ENCODE measurements around the gene GSTCD.

DNA sequence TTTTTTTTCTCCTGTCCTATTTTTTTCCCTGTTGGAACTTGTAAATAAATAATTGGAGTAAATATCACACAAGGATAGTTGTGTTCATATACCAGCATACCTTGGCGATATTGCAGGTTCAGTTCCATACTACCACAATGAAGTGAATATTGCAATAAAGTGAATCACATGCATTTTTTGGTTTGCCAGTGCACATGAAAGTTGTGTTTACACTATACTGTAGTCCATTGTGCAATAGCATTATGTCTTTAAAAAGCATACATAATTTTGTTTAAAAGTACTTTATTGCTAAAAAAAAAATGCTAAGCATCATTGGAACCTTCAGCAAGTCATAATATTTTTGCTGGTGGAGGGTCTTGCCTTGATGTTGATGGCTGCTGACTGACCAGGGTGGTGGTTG is 88.6 kb downstream of the GSTCD start:
- TF ChIP-seq ZC3H10 (CRISPR knock-in tag; IDR thresholded peaks at IDR 0.05) = no peak
- no peak for TF ChIP-seq ZNF70 (CRISPR knock-in tag; IDR thresholded peaks at IDR 0.05)
- TF ChIP-seq PPARA (CRISPR knock-in tag; IDR thresholded peaks at IDR 0.05; ENCODE audit: borderline replicate concordance) = no peak
- TF ChIP-seq ZFP3 (CRISPR knock-in tag; IDR thresholded peaks at IDR 0.05) = no peak
- no peak for TF ChIP-seq ESRRG (CRISPR knock-in tag; IDR thresholded peaks at IDR 0.05)
- no peak for TF ChIP-seq ZFP30 (CRISPR knock-in tag; IDR thresholded peaks at IDR 0.05)
- TF ChIP-seq ZNF8 (CRISPR knock-in tag; IDR thresholded peaks at IDR 0.05) = no peak
- TF ChIP-seq OSR1 (CRISPR knock-in tag; IDR thresholded peaks at IDR 0.05) = no peak
- TF ChIP-seq, protein P1, sequence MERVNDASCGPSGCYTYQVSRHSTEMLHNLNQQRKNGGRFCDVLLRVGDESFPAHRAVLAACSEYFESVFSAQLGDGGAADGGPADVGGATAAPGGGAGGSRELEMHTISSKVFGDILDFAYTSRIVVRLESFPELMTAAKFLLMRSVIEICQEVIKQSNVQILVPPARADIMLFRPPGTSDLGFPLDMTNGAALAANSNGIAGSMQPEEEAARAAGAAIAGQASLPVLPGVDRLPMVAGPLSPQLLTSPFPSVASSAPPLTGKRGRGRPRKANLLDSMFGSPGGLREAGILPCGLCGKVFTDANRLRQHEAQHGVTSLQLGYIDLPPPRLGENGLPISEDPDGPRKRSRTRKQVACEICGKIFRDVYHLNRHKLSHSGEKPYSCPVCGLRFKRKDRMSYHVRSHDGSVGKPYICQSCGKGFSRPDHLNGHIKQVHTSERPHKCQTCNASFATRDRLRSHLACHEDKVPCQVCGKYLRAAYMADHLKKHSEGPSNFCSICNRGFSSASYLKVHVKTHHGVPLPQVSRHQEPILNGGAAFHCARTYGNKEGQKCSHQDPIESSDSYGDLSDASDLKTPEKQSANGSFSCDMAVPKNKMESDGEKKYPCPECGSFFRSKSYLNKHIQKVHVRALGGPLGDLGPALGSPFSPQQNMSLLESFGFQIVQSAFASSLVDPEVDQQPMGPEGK (CRISPR knock-in tag; IDR thresholded peaks at IDR 0.05; ENCODE audit: borderline replicate concordance) = no peak
- TF ChIP-seq ARNTL (CRISPR knock-in tag; IDR thresholded peaks at IDR 0.05; ENCODE audit: borderline replicate concordance, low read depth) = no peak
- TF ChIP-seq, protein P2, sequence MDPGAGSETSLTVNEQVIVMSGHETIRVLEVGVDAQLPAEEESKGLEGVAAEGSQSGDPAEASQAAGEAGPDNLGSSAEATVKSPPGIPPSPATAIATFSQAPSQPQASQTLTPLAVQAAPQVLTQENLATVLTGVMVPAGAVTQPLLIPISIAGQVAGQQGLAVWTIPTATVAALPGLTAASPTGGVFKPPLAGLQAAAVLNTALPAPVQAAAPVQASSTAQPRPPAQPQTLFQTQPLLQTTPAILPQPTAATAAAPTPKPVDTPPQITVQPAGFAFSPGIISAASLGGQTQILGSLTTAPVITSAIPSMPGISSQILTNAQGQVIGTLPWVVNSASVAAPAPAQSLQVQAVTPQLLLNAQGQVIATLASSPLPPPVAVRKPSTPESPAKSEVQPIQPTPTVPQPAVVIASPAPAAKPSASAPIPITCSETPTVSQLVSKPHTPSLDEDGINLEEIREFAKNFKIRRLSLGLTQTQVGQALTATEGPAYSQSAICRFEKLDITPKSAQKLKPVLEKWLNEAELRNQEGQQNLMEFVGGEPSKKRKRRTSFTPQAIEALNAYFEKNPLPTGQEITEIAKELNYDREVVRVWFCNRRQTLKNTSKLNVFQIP (CRISPR knock-in tag; IDR thresholded peaks at IDR 0.05; ENCODE audit: borderline replicate concordance, low read depth) = no peak
- TF ChIP-seq TSHZ2 (CRISPR knock-in tag; IDR thresholded peaks at IDR 0.05) = no peak

Measured in SK-N-SH treated with all-trans-retinoic acid at 6 μM for 48 hours (cell line).